T-helper 2 cell treated with Interferon-gamma antibody and Interleukin-4, amounts not matched to agents 100 ng/mL and 5 ng/mL, for 36 hours (primary cell): ENCODE results near the gene ZYG11A. TPM values are rescaled to one million over a fixed set of nuclear protein-coding genes. Genes with fewer than 3 reads are reported as not detected.

Experiments used
- intact Hi-C: fragments of 100-400 bp; cut with micrococcal nuclease; formaldehyde crosslinking; loops from one replicate; pipeline ENCODE4 v1.15.1; 2023
- total RNA-seq: library from RNA; stranded (reverse); gene quantifications from 2 replicates; pipeline ENCODE4 v1.2.3, GENCODE V29; 2022

Gene ZYG11A
- total RNA-seq, 1 donor from 2014 or later = 0.57 TPM

DNA sequence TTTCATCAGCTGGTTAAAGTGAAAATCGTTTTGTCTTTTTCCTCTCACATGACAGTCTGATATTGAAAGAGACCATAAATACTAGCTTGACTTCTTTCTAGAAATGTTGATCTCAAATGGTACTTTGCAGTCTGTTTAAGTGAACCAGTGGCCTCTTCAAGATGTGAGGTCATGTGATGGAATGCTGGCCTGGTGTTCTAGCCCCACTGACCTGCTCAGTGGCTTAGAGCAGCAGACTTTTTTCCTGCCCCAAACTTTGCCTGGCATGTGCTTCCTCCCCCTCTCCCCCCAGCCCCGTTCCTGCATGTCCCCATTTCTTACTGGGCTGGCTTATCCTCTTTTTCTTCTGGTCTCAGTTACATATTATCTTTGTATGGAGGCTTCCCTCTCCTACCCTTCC is 34.3 kb downstream of the ZYG11A start:
- intact Hi-C loops = no loop called here

DNA sequence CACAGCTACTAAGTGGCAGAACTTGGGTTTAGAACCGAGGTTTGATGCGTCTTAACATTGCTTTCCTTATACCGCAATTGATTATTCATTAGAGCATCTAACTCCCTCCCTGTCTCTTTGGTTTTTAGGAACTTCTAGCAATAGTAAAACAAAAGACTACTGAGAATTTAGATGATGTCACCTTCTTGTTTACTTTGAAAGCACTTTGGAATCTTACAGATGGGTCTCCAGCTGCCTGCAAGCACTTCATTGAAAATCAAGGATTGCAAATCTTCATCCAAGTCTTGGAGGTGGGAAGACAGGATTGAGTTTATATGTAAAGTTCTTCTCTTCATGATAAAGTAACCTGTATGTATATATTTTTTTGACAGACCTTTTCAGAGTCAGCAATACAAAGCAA is 35.0 kb downstream of the ZYG11A start:
- intact Hi-C loops = no loop called here

DNA sequence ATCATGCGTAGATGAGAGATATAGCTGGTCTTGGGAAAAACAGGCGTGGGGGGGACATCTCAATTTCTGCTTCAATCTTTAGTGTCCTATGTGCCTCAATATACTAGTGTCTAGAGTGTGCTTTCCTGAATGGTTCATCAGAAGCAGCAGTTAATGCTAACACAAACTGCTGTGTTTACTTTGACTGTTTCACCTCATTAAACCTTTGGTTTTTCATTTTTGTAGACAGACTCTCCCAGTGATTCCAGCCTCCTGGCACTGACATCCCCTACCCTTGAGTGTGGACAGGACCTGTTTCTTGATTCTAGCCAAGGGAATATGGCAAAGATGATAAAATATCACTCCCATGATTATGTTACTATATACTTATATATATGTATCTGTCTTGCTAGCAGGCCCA is 37.6 kb downstream of the ZYG11A start:
- intact Hi-C loops = no loop called here

DNA sequence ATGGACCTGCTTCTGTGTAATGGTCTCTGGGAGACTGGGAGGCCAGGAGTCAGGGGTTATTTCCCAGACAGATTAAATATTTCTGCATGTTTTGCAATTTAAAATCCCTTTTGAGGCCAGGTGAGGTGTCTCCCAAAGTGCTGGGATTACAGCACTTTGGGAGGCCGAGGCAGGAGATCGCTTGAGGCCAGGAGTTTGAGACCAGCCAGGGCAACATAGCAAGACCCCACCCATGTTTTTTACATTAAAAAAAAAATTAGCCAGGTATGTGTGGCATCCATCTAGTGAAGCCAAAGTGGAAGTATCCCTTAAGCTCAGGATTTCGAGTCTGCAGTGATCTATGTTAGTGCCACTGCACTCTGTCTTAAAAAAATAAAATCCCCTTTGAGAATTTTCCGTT is 44.9 kb downstream of the ZYG11A start:
- intact Hi-C loops = no loop called here

DNA sequence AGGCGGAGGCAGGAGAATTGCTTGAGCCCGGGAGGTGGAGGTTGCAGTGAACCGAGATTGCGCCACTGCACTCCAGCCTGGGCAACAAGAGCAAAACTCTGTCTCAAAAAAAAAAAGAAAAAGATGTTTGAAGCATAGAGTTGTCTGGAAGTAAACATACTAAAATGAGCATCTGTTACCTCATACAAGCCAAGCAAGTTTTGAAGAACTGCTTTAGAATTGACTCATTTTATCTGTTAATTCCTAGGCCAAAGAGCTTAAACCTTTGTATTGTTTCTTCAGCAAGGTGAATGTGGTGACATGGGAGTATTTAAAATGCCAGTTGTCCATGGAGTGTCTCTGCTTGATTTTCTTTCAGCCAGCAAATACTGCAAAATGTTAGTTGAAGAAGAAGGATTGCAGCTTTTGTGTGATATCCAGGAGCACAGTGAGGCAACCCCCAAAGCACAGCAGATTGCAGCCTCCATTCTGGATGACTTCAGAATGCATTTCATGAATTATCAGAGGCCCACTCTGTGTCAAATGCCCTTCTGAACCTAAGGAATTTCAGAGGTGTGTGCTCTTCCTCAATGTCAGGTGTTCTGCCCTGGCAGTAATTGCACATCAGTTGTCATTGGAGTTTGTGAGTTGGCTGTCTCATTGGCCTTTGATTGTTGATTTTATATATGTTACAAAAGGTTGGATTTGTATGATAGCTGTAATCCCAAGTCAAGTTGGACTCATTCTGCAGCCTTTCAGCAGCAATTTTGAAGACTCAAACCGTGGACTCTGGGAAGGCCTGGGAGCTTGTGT is 50.1 kb downstream of the ZYG11A start:
- intact Hi-C loops = no loop called here

DNA sequence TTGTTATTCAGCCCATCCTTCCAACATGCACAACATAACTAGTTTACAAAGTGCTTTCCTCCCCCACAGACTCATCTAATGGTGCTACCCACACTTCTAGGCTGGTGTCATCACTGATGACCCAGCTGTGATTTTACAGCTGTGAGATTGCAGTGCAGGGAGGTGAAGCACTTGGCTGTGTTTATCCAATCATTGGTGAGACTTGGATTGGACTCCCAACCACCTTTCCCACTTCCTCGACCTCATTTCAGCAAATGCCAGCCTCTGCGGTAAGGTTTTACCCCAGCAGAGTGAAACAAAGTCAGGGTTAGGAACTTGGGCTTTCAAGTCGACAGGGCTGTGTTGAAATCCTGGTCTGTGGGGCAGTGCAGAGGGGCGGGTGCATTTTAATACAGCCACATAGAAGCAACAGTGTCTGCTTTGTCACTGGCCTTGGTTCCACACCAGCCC is 56.9 kb downstream of the ZYG11A start:
- intact Hi-C loops = no loop called here

DNA sequence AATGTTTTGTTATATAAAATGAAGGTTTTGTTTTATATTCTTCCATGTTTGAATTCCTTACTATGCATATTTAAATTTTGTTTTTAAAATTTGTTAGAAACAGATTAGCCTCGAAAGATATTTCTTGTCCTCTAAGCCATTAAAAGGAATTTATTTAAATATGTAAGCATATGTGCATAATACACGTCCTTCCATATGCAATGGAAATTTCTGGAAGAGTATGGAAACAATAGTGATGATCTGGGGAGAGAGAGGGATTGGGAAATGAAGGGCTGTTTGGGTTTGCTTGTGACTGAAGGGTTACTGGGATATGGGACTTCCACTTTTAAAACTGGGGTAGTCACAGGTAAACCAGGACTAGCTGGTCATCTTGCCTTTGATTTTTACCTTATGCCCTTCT is 57.8 kb downstream of the ZYG11A start:
- intact Hi-C loops = no loop called here

DNA sequence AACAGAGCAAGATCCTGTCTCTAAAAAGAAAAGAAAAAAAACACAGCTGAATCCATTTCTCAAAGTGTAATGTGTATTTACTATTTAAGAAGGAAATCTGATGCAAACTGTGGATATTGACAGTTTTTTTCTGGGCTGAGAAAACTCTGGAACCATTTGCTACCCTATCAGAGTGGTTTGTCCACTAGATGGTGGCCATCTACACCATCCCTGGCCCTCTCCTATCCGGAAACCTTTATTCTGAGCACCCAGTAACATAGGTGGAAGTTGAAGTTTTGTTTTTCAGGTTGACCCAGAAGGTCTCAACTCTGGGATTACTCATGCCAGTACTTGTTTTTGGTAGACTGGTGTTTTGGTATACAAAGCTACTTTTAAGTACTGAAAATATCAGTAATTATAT is 58.8 kb downstream of the ZYG11A start:
- intact Hi-C loops = no loop called here

DNA sequence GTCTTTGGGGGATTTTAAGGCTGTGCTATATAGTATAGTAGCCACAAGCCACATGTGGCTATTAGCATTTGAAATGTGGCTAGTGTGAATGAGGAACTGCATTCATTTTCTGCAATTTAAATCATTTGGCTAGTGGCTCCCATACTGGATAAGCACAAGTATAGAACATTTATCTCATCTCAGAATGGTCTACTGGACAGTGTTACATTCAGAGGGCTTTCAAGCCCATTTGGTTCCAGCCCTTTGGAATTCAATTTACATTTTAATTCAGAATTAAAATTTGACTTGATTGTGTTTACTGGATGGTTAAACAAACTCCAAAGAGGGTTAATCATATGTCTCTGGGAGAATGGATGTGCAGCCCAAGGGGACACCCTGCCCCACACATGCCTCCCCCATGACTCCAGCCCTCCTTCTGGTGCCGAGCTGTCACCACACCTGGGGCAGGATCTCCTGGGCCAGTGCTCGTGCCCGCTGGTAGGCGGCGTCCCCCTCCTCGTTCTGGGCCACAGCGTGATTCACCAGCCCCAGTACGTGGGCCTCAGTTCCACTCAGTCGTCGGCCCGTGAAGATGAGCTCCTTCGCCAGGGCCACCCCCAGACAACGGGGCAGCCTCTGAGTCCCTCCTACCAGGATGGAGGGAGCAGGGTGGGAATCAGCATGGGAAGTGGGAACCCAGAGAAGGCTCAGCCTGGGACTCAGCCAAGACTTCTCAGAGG is 61.8 kb downstream of the ZYG11A start:
- intact Hi-C loops = loop anchor here (2.0 kb wide), 1 partner anchor 278 kb away; no protein-coding TSS in a partner anchor

DNA sequence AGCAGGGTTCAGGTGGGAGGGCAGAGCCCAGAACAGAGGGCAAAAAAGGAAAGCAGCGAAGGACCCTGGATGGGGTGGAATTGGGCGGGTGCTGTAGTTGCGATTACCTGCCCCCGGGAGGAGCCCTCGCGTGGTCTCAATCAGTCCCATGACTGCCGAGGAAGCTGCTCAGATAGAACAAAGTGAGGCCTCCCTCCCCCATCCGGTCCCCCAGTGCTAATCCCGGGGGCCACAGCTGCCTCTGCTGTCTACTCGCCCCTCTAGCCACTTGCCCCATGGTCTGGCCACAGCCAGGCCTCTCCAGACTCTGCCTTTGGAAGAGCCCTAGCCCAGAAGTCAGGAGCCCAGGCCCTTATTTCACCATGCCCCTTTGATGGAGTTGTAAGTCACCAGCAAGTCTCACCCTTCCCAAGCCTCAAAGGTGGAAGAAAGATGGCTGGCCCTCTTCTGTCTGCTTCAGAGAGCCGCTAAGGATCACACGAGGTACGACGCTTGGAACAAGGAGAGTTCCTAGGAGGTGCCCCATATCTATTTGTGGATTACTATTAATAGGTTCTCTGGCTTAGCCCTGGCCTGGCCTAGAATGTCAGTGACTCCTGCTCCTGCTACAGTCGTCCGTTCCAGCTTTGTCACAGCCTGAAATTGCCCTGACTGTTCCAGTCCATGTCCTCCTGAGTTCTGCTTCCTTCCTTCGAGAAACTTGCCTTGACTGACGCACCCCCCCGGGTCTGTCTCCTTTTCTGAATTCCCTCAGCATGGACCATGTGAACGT is 62.6 kb downstream of the ZYG11A start:
- intact Hi-C loops = loop anchor here (2.0 kb wide), 1 partner anchor 278 kb away; no protein-coding TSS in a partner anchor

DNA sequence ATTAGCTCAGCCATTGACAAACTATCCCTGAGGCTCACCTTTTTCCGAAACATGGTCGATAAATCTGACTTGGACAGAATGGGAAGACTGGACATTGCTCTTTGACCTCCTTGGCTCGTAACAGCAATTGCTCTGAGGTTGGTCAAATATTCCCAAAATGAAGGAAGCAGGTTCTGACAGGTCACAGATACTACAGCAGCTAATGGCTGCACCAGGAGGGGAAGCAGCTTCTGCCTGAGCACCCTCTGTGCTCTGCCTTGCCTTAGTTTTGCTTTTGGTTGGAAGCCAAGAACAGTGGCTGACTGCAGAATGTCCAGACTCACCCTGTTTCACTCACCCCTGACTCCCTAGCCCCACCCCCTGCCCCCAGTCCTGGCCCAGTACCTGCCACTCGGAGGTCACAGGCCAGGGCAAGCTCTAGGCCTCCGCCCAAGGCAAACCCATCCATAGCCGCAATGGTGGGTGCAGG is 63.6 kb downstream of the ZYG11A start:
- intact Hi-C loops = no loop called here

DNA sequence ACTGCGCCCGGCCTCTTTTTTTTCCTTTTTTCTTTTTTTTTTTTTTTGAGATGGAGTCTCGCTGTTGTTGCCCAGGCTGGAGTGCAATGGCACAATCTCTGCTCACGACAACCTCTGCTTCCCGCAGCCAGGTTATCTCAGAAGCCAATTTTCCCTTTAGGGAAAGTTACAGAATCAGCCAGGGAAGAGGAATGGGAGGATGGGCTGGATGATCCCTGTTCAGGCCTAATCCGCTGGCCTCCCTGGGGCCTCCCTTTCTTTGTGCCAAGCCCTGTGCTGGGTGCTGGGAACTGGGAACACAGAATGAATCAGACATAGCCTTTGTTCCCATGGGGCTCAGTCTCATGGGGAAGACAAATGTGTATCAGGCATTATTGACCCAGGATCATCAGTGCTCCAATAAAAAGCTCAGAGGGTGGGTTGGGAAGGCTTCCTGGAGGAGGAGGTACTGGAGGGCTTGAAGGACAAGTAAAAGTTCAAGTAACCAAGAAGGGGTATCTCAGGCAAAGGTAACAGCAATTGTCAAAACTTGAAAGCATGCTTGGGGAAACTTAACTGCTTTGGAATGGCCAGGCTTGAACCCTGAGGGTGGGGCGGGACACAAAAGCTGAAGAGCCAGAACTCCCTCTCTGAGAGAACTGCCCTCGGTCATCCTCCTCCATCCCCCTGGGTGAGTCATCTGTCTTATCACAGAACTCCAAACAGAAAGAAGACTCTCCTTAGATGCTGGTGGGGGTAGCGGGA is 64.7 kb downstream of the ZYG11A start:
- intact Hi-C loops = no loop called here

DNA sequence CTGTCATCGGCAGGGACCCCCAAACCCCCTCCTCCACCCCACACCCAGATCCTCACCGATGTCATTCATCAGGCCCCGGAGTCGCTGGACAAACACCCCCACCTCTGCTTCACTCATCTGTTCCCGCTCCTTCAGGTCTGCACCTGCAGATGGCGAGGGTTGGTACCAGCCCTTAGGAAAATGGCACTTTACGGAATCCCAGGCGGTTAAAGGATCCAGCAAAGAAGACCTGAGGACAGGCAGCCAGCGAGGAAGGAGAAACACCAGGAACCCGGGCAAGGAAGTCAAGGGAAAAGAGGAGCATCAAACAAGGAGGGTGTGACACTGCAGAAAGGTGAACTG is 65.2 kb downstream of the ZYG11A start:
- intact Hi-C loops = no loop called here

DNA sequence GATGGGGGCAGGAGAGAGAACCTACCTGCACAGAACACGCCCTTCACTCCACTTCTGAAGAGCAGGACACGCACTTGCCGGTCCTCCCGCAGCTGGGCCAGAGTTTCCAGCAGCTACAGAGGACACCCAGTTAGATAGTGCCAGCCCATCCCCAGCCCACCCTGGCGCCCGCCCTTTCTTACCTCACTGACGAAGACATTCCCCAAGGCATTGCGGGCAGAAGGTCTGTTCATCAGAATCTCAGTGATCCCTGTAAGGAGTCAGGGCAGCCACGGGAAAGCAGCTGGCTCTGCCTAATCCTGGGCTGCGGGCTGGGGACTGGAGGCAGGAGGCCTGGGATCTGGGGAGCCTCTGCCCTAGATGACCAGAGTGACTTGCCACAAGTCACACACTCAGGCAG is 69.0 kb downstream of the ZYG11A start:
- intact Hi-C loops = no loop called here

DNA sequence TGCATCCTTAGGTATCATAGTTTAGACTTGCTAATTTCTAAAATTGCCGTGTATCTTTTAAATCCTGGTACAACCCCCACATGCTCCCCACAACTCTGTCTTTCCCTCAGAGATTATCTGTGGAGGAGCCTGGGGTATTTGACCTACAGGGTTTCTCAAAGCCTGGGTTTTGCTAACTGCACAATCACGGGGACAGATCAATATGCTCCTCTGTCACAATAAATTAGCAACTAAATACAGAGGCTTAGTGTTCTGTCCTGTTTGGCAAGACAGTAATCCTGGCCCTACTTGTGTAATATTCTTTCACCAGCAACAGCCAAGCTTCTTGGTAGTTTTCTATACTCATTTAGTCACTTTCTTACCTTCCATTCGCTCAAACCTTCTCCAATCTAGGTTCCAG is 70.5 kb downstream of the ZYG11A start:
- intact Hi-C loops = no loop called here

DNA sequence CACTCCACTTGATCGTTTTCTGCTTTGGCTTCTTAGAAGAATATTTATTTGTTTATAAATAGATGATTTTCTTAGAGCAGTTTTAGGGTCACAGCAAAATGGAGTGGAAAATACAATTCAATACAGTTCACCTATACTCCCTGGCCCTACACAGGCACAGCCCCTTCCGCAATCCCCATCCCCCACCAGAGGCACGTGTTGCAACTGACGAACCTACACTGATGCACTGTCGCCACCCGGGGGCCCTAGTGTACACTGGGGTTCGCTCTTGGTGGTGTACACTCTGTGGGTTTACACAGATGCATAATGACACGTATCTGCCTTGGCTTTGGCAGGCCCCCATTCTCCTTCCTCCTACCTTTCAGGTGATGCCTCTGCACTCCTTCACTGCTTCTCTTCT is 71.0 kb downstream of the ZYG11A start:
- intact Hi-C loops = no loop called here

DNA sequence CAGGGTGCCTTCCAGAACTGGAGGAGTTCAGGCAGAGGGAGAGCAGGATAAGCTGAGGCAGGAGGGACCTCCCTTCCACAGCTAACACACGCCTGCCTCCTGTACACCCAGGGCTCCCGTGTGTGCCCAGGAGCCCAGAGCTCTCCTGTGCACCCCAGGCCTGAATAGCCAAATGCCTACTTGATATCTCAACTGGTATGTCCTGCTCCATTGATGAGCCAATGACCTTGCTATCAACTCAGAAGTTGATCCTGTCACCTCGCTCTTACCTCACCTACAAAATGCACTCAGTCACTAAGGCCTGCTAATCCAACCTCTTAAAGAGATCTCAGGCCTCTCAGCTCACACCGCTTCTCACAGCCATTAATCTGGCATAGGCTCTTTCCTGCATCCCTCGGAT is 71.9 kb downstream of the ZYG11A start:
- intact Hi-C loops = no loop called here

DNA sequence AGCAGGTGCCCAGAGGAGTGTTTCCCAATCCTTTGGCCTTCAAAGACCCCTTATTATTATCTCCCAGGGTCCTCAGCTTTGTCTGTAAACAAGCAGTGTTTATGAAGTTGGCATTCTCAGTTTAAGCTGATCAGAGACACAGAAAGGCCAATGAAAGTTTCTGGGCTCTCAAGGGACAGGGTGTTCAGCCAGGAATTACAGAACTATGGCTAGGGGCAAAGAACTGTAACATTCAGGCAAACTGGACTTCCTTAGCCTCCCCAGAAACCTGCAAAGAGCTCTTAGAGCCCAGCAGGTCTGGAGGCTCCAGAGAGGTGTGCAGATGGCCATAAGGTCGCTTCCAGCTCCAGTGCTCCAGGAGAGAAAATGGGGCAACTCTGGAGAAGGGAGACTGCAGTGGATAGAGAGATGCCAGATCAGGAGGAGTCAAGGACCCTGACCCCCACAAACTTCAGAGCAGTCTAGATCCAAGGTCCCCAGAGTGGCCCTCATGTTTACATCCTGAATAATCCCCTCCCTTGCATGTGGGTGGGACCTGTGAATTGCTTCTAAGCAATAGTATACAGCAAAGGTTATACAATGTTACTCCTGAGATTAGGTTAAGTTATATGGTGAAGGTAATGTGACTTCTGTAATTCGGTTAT is 72.8 kb downstream of the ZYG11A start:
- intact Hi-C loops = no loop called here

DNA sequence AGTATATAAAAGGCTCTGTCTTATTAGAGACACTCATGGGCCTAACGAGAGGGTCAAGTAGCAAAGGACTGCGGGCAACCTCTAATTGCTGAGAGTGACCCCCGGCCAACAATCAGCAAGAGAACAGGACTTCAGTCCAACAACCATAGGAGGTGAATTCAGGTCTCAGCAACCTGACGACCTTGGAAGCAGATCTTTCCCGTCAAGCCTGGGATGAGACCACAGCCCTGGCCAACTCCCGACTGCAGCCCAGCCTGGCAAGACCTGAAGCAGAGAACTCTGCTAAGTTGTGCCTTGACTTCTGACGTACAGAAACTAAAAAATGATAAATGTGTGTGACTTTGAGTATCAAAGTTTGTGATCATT is 73.3 kb downstream of the ZYG11A start:
- intact Hi-C loops = no loop called here

DNA sequence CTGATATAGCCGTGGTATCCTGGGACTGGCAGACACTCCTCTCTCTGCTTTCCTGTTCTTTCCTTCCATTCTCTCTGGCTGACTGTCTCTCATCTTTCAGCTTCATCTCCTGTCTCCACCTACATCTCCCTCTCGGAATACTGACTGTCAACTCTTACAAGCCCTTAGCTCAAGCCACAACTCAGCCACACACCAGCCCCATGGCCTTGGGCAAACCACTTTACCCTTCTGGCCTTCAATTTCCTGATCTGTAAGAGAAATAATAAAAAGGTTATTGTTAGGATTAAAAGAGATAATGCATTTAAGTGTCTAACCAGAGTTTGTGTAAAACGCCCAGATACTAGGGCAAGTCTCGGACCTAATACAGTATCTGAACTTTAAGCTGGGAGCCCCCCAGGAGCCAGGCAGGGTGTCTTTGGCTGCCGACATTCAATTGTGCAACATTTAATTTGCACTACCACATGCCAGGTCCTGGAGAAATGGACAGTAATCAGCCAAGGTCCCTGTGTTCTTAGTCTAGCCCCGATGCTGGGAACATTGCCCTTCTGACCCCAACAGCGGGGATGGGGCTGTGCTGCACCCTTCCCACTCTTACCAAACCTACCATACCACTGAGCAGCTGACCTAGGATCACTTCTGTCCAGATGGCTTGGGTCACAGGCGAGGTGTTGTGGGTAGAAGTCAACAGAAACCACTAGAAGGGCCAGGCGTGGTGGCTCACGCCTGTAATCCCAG is 73.8 kb downstream of the ZYG11A start:
- intact Hi-C loops = no loop called here
